Measurements from ENCODE around the gene WNT7A.

The WNT7A gene

GRCh38 chr3:13865106-13865505, 14.8 kb downstream of the WNT7A start:
- H4K20me1 ChIP-seq (ENCODE audit: insufficient read depth, low read length): peaks cover 7% of the 10 kb centered on the region; the same call in 1 of the 2 replicates
- DNase-seq: no peak
- H3K9me3 ChIP-seq (ENCODE audit: insufficient read depth, low read length, severe bottlenecking): no peaks in the 10 kb centered on the region
- H3K4me2 ChIP-seq (ENCODE audit: insufficient read depth, low read length): no peak overlapping the region
- peaks cover 22% of the 10 kb centered on the region for H3K4me1 ChIP-seq (ENCODE audit: insufficient read depth, low read length)
- H3K36me3 ChIP-seq (ENCODE audit: insufficient read depth, low read length): no peaks in the 10 kb centered on the region
- no peaks in the 10 kb centered on the region for H3K79me2 ChIP-seq (ENCODE audit: insufficient read depth, low read length)
- H3K27ac ChIP-seq (ENCODE audit: low read length): no peak overlapping the region
- no peak overlapping the region for H3K4me3 ChIP-seq (ENCODE audit: low read depth in 1 of 2, low read length in 2 of 2)
- no peak overlapping the region for H3K9ac ChIP-seq (ENCODE audit: low read depth, low read length)
- ATAC-seq (ENCODE audit: insufficient read depth, low read depth): no peak
- TF ChIP-seq EZH2 (IDR thresholded peaks at IDR 0.05; ENCODE audit: borderline replicate concordance, low read depth, low read length, severe bottlenecking): no peak
- TF ChIP-seq, protein P1, sequence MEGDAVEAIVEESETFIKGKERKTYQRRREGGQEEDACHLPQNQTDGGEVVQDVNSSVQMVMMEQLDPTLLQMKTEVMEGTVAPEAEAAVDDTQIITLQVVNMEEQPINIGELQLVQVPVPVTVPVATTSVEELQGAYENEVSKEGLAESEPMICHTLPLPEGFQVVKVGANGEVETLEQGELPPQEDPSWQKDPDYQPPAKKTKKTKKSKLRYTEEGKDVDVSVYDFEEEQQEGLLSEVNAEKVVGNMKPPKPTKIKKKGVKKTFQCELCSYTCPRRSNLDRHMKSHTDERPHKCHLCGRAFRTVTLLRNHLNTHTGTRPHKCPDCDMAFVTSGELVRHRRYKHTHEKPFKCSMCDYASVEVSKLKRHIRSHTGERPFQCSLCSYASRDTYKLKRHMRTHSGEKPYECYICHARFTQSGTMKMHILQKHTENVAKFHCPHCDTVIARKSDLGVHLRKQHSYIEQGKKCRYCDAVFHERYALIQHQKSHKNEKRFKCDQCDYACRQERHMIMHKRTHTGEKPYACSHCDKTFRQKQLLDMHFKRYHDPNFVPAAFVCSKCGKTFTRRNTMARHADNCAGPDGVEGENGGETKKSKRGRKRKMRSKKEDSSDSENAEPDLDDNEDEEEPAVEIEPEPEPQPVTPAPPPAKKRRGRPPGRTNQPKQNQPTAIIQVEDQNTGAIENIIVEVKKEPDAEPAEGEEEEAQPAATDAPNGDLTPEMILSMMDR (IDR thresholded peaks at IDR 0.05; ENCODE audit: borderline replicate concordance, extremely low read depth, low read length, poor library complexity, severe bottlenecking): no peak
- no peak overlapping the region for H2AFZ ChIP-seq (ENCODE audit: low read depth, low read length)
- no peaks in the 10 kb centered on the region for H3K27me3 ChIP-seq (ENCODE audit: insufficient read depth, low read length, poor library complexity)

DNA sequence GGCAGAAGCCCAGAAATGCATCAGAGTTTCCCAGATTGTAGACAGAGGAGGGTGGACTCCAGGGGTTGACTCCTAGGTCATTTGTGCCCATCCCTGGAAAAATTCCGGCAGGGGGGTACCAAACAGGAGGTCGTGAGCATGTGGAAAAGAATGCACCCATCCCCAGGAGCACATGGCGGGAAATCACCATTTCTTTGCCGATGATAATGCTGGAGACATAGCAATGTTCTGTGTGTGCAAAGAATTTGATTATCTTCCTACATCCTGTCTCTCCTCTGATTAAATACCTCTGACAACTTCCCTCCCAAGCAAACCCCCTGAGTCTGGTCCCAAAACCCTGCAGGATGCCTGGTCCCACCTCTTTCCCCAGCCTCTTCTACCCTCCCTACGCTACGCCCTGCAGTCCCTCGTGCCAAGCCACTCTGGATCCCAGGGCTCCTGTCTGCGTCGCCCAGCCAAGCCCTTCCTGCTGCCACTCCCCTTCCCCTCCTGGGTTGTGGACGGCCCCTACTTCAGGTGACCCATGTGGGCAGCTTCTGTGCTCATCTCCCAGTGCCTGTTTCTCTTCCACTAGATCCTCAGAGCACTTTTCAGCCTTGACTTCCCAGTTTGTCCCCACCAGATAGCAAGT, 15.8 kb downstream of the WNT7A start:
- H3K4me3 ChIP-seq (ENCODE audit: low read depth in 1 of 2, low read length in 2 of 2): no peak overlapping the region
- TF ChIP-seq, protein P1 (IDR thresholded peaks at IDR 0.05; ENCODE audit: borderline replicate concordance, extremely low read depth, low read length, poor library complexity, severe bottlenecking): no peak
- TF ChIP-seq EZH2 (IDR thresholded peaks at IDR 0.05; ENCODE audit: borderline replicate concordance, low read depth, low read length, severe bottlenecking): no peak
- no peaks in the 10 kb centered on the region for H3K79me2 ChIP-seq (ENCODE audit: insufficient read depth, low read length)
- DNase-seq (no peak), ATAC-seq (ENCODE audit: insufficient read depth, low read depth) (no peak)
- no peak overlapping the region for H3K9ac ChIP-seq (ENCODE audit: low read depth, low read length)
- H3K9me3 ChIP-seq (ENCODE audit: insufficient read depth, low read length, severe bottlenecking): no peaks in the 10 kb centered on the region
- no peak overlapping the region for H3K4me2 ChIP-seq (ENCODE audit: insufficient read depth, low read length)
- no peak overlapping the region for H2AFZ ChIP-seq (ENCODE audit: low read depth, low read length)
- no peaks in the 10 kb centered on the region for H3K27me3 ChIP-seq (ENCODE audit: insufficient read depth, low read length, poor library complexity)
- no peak overlapping the region for H3K27ac ChIP-seq (ENCODE audit: low read length)
- peaks cover 7% of the 10 kb centered on the region; the same call in 1 of the 2 replicates for H4K20me1 ChIP-seq (ENCODE audit: insufficient read depth, low read length)
- H3K36me3 ChIP-seq (ENCODE audit: insufficient read depth, low read length): no peaks in the 10 kb centered on the region
- H3K4me1 ChIP-seq (ENCODE audit: insufficient read depth, low read length): peaks cover 22% of the 10 kb centered on the region

GRCh38 chr3:13863382-13863952, 16.4 kb downstream of the WNT7A start:
- H3K4me3 ChIP-seq (ENCODE audit: low read depth in 1 of 2, low read length in 2 of 2): no peak overlapping the region
- H3K27me3 ChIP-seq (ENCODE audit: insufficient read depth, low read length, poor library complexity): no peaks in the 10 kb centered on the region
- H3K36me3 ChIP-seq (ENCODE audit: insufficient read depth, low read length): no peaks in the 10 kb centered on the region
- no peak overlapping the region for H3K4me2 ChIP-seq (ENCODE audit: insufficient read depth, low read length)
- no peak overlapping the region for H2AFZ ChIP-seq (ENCODE audit: low read depth, low read length)
- H3K79me2 ChIP-seq (ENCODE audit: insufficient read depth, low read length): no peaks in the 10 kb centered on the region
- H3K27ac ChIP-seq (ENCODE audit: low read length): no peak overlapping the region
- ATAC-seq (ENCODE audit: insufficient read depth, low read depth): no peak
- TF ChIP-seq, protein P1 (IDR thresholded peaks at IDR 0.05; ENCODE audit: borderline replicate concordance, extremely low read depth, low read length, poor library complexity, severe bottlenecking): no peak
- no peak for TF ChIP-seq EZH2 (IDR thresholded peaks at IDR 0.05; ENCODE audit: borderline replicate concordance, low read depth, low read length, severe bottlenecking)
- DNase-seq: no peak
- peaks cover 7% of the 10 kb centered on the region; the same call in 1 of the 2 replicates for H4K20me1 ChIP-seq (ENCODE audit: insufficient read depth, low read length)
- no peaks in the 10 kb centered on the region for H3K9me3 ChIP-seq (ENCODE audit: insufficient read depth, low read length, severe bottlenecking)
- H3K9ac ChIP-seq (ENCODE audit: low read depth, low read length): no peak overlapping the region
- peaks cover 22% of the 10 kb centered on the region for H3K4me1 ChIP-seq (ENCODE audit: insufficient read depth, low read length)

All from DND-41 (cell line).